HFFc6 (cell line): ENCODE results near the gene MYL12B. TPM values are rescaled to one million over a fixed set of nuclear protein-coding genes. Genes with fewer than 3 reads are reported as not detected.

Experiments used
- DNase-seq: peaks from one replicate; pipeline ENCODE4 v3.0.0-alpha.2; 2018
- H3K27ac Mint-ChIP-seq: 2 replicates; pipeline ENCODE4 v1.8.0; 2020; ENCODE audit warnings: mild to moderate bottlenecking, mixed read lengths
- H3K27me3 Mint-ChIP-seq: 2 replicates; pipeline ENCODE4 v1.8.0; 2021; ENCODE audit warnings: mild to moderate bottlenecking, moderate library complexity, mixed read lengths; ENCODE audit not compliant: insufficient read depth
- H3K36me3 Mint-ChIP-seq: 2 replicates; pipeline ENCODE4 v1.8.0; 2021; ENCODE audit warnings: low read depth, mixed read lengths
- H3K4me1 Mint-ChIP-seq: 2 replicates; pipeline ENCODE4 v1.8.0; 2020; ENCODE audit warnings: low read depth, mixed read lengths
- H3K4me3 Mint-ChIP-seq: 2 replicates; pipeline ENCODE4 v1.8.0; 2020; ENCODE audit warnings: mild to moderate bottlenecking, moderate library complexity, mixed read lengths
- H3K9me3 Mint-ChIP-seq: 2 replicates; pipeline ENCODE4 v1.8.0; 2020; ENCODE audit warnings: mild to moderate bottlenecking, mixed read lengths
- CTCF ChIP-seq: fragments of 200-600 bp; sonication (generic); IDR thresholded peaks from 2 replicates; pipeline ENCODE4 v1.5.0; 2021; ENCODE audit warnings: antibody characterized with exemption, mild to moderate bottlenecking
- total RNA-seq, 6 experiments: library from RNA; stranded (reverse); fragmentation: NEBNext Ultra II Directional; extraction: Animal tissue kit (Norgen Biotek cat#: 25700); gene quantifications; 2 replicates in 1 of 6; 3 replicates in 5 of 6; pipeline ENCODE4 v1.2.3, GENCODE V29; 2021

MYL12B gene
- total RNA-seq, 6 experiments from 2014 or later, result 590 to 686 (median 637) TPM

GRCh38 chr18:3238742-3239141, 23.2 kb upstream of the MYL12B start:
- Mint-ChIP-seq H3K4me3 (no peak overlapping the region), H3K27me3 (peaks cover 7% of the 10 kb centered on the region; the same call in 1 of the 2 replicates), H3K9me3 (no peaks in the 10 kb centered on the region; the same call in 1 of the 2 replicates), H3K4me1 (no peaks in the 10 kb centered on the region; the same call in 1 of the 2 replicates), H3K36me3 (peaks cover 5% of the 10 kb centered on the region; the same call in 1 of the 2 replicates), H3K27ac (no peak overlapping the region)
- peak; percentile 60 for TF ChIP-seq CTCF
- DNase-seq, result no peak

- Mint-ChIP-seq H3K36me3 (peaks cover 27% of the 10 kb centered on the region), H3K4me1 (peaks cover 32% of the 10 kb centered on the region), H3K4me3 (peak overlapping the region; percentile 91; the same call in 1 of the 2 replicates), H3K27ac (no peak overlapping the region), H3K27me3 (peaks cover 10% of the 10 kb centered on the region), H3K9me3 (peaks cover 14% of the 10 kb centered on the region)
- no peak for TF ChIP-seq CTCF
- no peak for DNase-seq
These were observed 16.8 kb upstream of the MYL12B start for GRCh38 chr18:3245185-3245564.

- H3K27me3 Mint-ChIP-seq, result peaks cover 10% of the 10 kb centered on the region
- peak; percentile 86 for TF ChIP-seq CTCF
- H3K36me3 Mint-ChIP-seq, result peaks cover 28% of the 10 kb centered on the region
- H3K9me3 Mint-ChIP-seq, result peaks cover 19% of the 10 kb centered on the region
- peak overlapping the region; percentile 99 for H3K27ac Mint-ChIP-seq
- H3K4me3 Mint-ChIP-seq, result peak overlapping the region; percentile 91
- peaks cover 41% of the 10 kb centered on the region for H3K4me1 Mint-ChIP-seq
- peak; percentile 76 for DNase-seq
These were observed 15.9 kb upstream of the MYL12B start for GRCh38 chr18:3245853-3246634.

GRCh38 chr18:3246635-3247239, 15.2 kb upstream of the MYL12B start:
- no peak for DNase-seq
- peaks cover 48% of the 10 kb centered on the region for H3K4me1 Mint-ChIP-seq
- peaks cover 19% of the 10 kb centered on the region for H3K9me3 Mint-ChIP-seq
- H3K36me3 Mint-ChIP-seq, result peaks cover 28% of the 10 kb centered on the region
- peak overlapping the region; percentile 99 for H3K27ac Mint-ChIP-seq
- H3K4me3 Mint-ChIP-seq, result peak overlapping the region; percentile 91
- H3K27me3 Mint-ChIP-seq, result peaks cover 8% of the 10 kb centered on the region
- TF ChIP-seq CTCF, result no peak

GRCh38 chr18:3247240-3248061, 14.5 kb upstream of the MYL12B start, which contains the start of gene MYL12A:
Gene MYL12A, plus strand, starts transcription at chr18:3247801. Its CDS starts 5,447 bp downstream, at chr18:3253248.
- no peak for TF ChIP-seq CTCF
- peaks cover 19% of the 10 kb centered on the region for H3K9me3 Mint-ChIP-seq
- peak within 1 kb of the TSS; percentile 99 for H3K27ac Mint-ChIP-seq
- peaks cover 28% of the 10 kb centered on the region for H3K36me3 Mint-ChIP-seq
- peak; percentile 89 for DNase-seq
- H3K4me3 Mint-ChIP-seq, result peak within 1 kb of the TSS; percentile 91
- H3K27me3 Mint-ChIP-seq, result peaks cover 7% of the 10 kb centered on the region
- H3K4me1 Mint-ChIP-seq, result peaks cover 55% of the 10 kb centered on the region
